Measurements from ENCODE around the gene TLX1.

DNA sequence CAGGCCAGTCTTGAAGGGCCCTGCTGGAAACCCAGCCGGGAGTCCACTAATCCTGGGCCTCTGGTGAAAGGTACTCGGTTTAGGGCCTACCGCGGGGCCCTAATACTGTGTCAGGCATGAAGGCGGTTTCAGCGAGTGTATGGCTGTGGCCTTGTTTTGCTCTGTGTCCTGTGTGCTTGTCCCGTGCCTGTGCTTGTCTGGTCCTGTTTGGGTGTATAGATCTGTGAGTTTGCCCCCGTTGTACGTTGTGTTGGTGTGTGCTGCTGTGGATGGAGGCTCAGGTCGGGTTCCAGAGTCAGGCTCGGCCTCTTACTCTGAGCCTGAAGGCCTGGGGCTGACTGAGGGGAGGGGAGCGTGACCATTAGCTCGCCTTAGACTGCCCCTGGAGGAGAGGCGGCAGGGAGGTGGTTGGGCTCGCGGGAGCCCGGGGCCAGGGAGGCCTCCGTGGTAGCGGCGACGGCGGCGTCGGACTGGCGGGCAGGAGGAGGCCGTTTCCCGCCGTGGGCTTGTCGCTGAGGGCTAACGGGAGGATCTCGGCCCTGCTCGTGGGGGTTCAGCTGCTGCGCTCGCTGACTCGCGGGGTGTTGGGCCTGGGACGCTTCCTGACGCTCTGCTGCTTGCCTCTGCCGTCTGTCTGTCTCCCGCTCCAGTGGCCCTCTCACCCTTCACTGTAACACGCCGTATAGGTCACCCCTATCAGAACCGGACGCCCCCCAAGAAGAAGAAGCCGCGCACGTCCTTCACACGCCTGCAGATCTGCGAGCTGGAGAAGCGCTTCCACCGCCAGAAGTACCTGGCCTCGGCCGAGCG, 2.6 kb downstream of the TLX1 start:
- TF ChIP-seq, protein P1, sequence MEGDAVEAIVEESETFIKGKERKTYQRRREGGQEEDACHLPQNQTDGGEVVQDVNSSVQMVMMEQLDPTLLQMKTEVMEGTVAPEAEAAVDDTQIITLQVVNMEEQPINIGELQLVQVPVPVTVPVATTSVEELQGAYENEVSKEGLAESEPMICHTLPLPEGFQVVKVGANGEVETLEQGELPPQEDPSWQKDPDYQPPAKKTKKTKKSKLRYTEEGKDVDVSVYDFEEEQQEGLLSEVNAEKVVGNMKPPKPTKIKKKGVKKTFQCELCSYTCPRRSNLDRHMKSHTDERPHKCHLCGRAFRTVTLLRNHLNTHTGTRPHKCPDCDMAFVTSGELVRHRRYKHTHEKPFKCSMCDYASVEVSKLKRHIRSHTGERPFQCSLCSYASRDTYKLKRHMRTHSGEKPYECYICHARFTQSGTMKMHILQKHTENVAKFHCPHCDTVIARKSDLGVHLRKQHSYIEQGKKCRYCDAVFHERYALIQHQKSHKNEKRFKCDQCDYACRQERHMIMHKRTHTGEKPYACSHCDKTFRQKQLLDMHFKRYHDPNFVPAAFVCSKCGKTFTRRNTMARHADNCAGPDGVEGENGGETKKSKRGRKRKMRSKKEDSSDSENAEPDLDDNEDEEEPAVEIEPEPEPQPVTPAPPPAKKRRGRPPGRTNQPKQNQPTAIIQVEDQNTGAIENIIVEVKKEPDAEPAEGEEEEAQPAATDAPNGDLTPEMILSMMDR (IDR thresholded peaks at IDR 0.05), result no peak
- TF ChIP-seq POLR2A (IDR thresholded peaks at IDR 0.05), result no peak

Measured in ovary (tissue), 3 donors.